GM12874 (cell line): ENCODE measurements around the gene NOTO.

Experiments used
- TF ChIP-seq, protein P1 (sequence below): IDR thresholded peaks from 2 replicates; pipeline ENCODE4 v1.5.1; 2011; ENCODE audit warnings: low read depth, mild to moderate bottlenecking, control low read depth, low read length, moderate library complexity; ENCODE audit not compliant: insufficient read depth

The NOTO gene

DNA sequence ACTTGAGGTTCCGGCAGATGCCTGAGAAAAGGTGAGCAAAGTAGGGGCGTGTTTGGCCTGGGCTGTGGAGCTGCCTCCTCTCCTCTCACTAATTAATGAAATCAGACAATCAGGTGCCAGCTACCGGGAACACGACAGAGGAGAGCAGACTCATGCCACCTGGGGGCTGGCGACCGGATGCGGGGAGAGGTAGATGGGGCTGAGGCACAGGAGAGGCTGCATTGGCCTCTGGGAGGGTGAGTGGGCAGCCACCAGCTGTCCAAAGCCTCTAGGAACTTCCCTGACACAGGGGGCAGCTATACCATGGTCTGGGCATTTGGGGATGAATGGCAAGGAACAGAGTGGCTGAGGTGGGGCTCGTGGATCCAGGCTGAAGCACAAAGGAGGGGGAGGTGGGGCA is 56.9 kb downstream of the NOTO start:
- TF ChIP-seq, protein P1, sequence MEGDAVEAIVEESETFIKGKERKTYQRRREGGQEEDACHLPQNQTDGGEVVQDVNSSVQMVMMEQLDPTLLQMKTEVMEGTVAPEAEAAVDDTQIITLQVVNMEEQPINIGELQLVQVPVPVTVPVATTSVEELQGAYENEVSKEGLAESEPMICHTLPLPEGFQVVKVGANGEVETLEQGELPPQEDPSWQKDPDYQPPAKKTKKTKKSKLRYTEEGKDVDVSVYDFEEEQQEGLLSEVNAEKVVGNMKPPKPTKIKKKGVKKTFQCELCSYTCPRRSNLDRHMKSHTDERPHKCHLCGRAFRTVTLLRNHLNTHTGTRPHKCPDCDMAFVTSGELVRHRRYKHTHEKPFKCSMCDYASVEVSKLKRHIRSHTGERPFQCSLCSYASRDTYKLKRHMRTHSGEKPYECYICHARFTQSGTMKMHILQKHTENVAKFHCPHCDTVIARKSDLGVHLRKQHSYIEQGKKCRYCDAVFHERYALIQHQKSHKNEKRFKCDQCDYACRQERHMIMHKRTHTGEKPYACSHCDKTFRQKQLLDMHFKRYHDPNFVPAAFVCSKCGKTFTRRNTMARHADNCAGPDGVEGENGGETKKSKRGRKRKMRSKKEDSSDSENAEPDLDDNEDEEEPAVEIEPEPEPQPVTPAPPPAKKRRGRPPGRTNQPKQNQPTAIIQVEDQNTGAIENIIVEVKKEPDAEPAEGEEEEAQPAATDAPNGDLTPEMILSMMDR, result no peak

GRCh38 chr2:73259704-73260337 is 57.4 kb downstream of the NOTO start:
- TF ChIP-seq, protein P1, result no peak

- TF ChIP-seq, protein P1, result peak; percentile 26; the same call in 1 of the 2 replicates
Measured at GRCh38 chr2:73260338-73260984, 58.1 kb downstream of the NOTO start.
